A549 (cell line): Measurements from ENCODE around the gene CCSAP.

Experiments used
- BHLHE40 ChIP-seq: IDR thresholded peaks from 2 replicates; pipeline ENCODE4 v1.6.1; 2012; ENCODE audit warnings: low read depth, low read length, inconsistent platforms
- CEBPB ChIP-seq, 2 experiments: fragments of >200 bp in 1 of 2; sonication (Bioruptor Twin) in 1 of 2; formaldehyde crosslinking in 1 of 2; IDR thresholded peaks; 2 replicates each; pipeline ENCODE4 v1.6.1; 2012 to 2016
- CHD2 ChIP-seq: fragments of 150-350 bp; IDR thresholded peaks from 2 replicates; pipeline ENCODE4 v1.6.1; 2014; ENCODE audit warnings: low read length; ENCODE audit not compliant: partially characterized antibody
- CTCF ChIP-seq: fragments of >200 bp; sonication (Bioruptor Twin); formaldehyde crosslinking; IDR thresholded peaks from 3 replicates; pipeline ENCODE4 v1.5.1; 2016
- EP300 ChIP-seq, 2 experiments: fragments of >200 bp; sonication (Bioruptor Twin); formaldehyde crosslinking; IDR thresholded peaks; 2 replicates in 1 of 2; 3 replicates in 1 of 2; pipeline ENCODE4 v1.6.1; 2016 to 2017
- RARB ChIP-seq: fragments of 250-450 bp; sonication (Bioruptor Pico); IDR thresholded peaks from 2 replicates; pipeline ENCODE4 v1.8.0; 2021; ENCODE audit warnings: mild to moderate bottlenecking, moderate library complexity
- SMC3 ChIP-seq: fragments of >200 bp; sonication (Bioruptor Twin); formaldehyde crosslinking; IDR thresholded peaks from 3 replicates; pipeline ENCODE4 v1.6.1; 2018; ENCODE audit warnings: inconsistent platforms
- TF ChIP-seq, protein P1 (sequence below): fragments of 200-600 bp; sonication (generic); IDR thresholded peaks from 2 replicates; pipeline ENCODE4 v1.6.1; 2016; ENCODE audit warnings: antibody characterized with exemption, mild to moderate bottlenecking, moderate library complexity

GRCh38 chr1:229349463-229350385, 6.9 kb upstream of the CCSAP start:
- TF ChIP-seq RARB (CRISPR knock-in tag) (no peak), CTCF (no peak), CHD2 (no peak), CEBPB (IDR thresholded peaks at IDR 0.05) (no peak), SMC3 (no peak), BHLHE40 (no peak), EP300 (IDR thresholded peaks at IDR 0.05) (no peak)
- TF ChIP-seq, protein P1, sequence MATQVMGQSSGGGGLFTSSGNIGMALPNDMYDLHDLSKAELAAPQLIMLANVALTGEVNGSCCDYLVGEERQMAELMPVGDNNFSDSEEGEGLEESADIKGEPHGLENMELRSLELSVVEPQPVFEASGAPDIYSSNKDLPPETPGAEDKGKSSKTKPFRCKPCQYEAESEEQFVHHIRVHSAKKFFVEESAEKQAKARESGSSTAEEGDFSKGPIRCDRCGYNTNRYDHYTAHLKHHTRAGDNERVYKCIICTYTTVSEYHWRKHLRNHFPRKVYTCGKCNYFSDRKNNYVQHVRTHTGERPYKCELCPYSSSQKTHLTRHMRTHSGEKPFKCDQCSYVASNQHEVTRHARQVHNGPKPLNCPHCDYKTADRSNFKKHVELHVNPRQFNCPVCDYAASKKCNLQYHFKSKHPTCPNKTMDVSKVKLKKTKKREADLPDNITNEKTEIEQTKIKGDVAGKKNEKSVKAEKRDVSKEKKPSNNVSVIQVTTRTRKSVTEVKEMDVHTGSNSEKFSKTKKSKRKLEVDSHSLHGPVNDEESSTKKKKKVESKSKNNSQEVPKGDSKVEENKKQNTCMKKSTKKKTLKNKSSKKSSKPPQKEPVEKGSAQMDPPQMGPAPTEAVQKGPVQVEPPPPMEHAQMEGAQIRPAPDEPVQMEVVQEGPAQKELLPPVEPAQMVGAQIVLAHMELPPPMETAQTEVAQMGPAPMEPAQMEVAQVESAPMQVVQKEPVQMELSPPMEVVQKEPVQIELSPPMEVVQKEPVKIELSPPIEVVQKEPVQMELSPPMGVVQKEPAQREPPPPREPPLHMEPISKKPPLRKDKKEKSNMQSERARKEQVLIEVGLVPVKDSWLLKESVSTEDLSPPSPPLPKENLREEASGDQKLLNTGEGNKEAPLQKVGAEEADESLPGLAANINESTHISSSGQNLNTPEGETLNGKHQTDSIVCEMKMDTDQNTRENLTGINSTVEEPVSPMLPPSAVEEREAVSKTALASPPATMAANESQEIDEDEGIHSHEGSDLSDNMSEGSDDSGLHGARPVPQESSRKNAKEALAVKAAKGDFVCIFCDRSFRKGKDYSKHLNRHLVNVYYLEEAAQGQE: no peak
